Kidney epithelial cell (primary cell): ENCODE data around the gene CABP7. TPM values are rescaled to one million over a fixed set of nuclear protein-coding genes. Genes with fewer than 3 reads are reported as not detected.
A peak's percentile ranks its signal among the peaks of the same experiment; 100 is the strongest.

Experiments used
- DNase-seq: peaks from one replicate; pipeline ENCODE4 v3.0.0-alpha.2; 2010; ENCODE audit warnings: low read depth
- H3K27me3 ChIP-seq: 2 replicates; pipeline ENCODE4 v1.6.0; 2011; ENCODE audit warnings: low read length; ENCODE audit not compliant: control insufficient read depth, insufficient read depth
- H3K36me3 ChIP-seq: 2 replicates; pipeline ENCODE4 v1.5.1; 2011; ENCODE audit warnings: low read length; ENCODE audit not compliant: control insufficient read depth, insufficient read depth
- H3K4me3 ChIP-seq: 2 replicates; pipeline ENCODE4 v1.5.1; 2011; ENCODE audit warnings: low read depth, mild to moderate bottlenecking, control low read depth, low read length
- total RNA-seq: library from RNA; depleted of rRNA; stranded (reverse); fragments of >200 nt; gene quantifications from 2 replicates; pipeline ENCODE4 v1.2.3, GENCODE V29; 2015
- TF ChIP-seq, protein P1 (sequence below): IDR thresholded peaks from 2 replicates; pipeline ENCODE4 v1.5.1; 2011; ENCODE audit warnings: mild to moderate bottlenecking, moderate library complexity, low read length, control low read depth, inconsistent platforms; ENCODE audit not compliant: insufficient read depth, poor library complexity, severe bottlenecking

The CABP7 gene
- total RNA-seq, 1 donor from 2014 or later, result not detected

DNA sequence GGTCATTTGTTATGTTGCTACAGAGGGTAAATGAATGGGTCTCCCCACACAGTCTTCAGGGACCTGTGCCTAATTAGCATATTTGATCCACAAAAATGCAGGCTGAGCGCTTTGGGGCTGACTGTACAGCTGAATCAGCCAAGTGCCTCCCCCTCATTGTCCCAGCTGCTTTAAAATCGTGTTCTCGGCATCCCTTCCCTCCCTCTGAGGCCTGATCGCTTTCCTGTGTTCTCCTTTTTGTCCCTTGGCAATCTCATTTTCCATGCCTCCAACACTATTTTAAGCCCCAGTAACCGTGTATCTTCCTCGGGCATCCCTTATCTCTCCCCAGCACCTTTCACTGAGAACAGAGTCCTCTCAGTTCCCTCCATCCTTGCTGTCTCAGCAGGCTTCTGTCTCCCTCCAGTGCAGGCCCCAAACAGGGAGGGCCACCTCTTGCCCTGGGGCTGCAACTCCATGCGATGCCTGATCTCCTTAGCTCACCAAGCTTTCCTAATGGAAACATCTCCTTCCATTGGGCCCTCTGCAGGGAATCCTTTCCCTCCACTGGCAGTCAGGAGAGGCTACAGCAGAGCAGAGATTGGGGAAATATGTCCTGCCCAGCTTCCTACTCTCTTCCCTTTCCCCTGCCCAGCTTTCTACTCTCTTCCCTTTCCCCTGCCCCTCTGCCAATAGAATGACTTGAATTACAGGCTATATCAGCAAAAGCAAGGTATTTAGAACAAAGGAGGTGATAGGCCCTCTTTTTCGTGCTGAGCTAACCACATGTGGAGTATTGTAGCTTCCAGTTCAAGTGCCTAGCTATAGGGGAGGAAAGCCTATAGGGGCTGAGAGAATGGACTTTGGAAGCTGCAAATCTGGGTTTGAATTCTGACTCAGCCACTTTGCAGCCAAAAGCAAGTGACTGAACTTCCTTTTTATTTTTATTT lies 61.2 kb downstream of the CABP7 start:
- TF ChIP-seq, protein P1, sequence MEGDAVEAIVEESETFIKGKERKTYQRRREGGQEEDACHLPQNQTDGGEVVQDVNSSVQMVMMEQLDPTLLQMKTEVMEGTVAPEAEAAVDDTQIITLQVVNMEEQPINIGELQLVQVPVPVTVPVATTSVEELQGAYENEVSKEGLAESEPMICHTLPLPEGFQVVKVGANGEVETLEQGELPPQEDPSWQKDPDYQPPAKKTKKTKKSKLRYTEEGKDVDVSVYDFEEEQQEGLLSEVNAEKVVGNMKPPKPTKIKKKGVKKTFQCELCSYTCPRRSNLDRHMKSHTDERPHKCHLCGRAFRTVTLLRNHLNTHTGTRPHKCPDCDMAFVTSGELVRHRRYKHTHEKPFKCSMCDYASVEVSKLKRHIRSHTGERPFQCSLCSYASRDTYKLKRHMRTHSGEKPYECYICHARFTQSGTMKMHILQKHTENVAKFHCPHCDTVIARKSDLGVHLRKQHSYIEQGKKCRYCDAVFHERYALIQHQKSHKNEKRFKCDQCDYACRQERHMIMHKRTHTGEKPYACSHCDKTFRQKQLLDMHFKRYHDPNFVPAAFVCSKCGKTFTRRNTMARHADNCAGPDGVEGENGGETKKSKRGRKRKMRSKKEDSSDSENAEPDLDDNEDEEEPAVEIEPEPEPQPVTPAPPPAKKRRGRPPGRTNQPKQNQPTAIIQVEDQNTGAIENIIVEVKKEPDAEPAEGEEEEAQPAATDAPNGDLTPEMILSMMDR, result no peak
- H3K4me3 ChIP-seq, result no peak overlapping the region
- peak; percentile 79 for DNase-seq
- H3K27me3 ChIP-seq, result no peaks in the 10 kb centered on the region
- H3K36me3 ChIP-seq, result no peaks in the 10 kb centered on the region

Other genes starting within 250 kb of the CABP7 start
- 5.2 and 5.7 TPM in 2 replicates for gene NEFH, start 239.8 kb upstream of the CABP7 start, total RNA-seq
- gene THOC5, start 166.2 kb upstream of the CABP7 start, total RNA-seq, result 51.6 and 53.9 TPM in 2 replicates
- gene NIPSNAP1, start 138.9 kb upstream of the CABP7 start, total RNA-seq, result 102 and 111 TPM in 2 replicates
- 110 and 111 TPM in 2 replicates for gene NF2, start 116.4 kb upstream of the CABP7 start, total RNA-seq
- 34.2 and 37.1 TPM in 2 replicates for gene ZMAT5, start 47.0 kb downstream of the CABP7 start, total RNA-seq
- gene UQCR10, start 47.4 kb downstream of the CABP7 start, total RNA-seq, result 62.0 and 75.5 TPM in 2 replicates
- gene ASCC2, start 118.3 kb downstream of the CABP7 start, total RNA-seq, result 38.6 and 41.7 TPM in 2 replicates
- 30.7 and 31.9 TPM in 2 replicates for gene MTMR3, start 163.2 kb downstream of the CABP7 start, total RNA-seq